Left colon (tissue), 2 donors: ENCODE data around the gene SLC35F2. TPM values are rescaled to one million over a fixed set of nuclear protein-coding genes. Genes with fewer than 3 reads are reported as not detected.
"Not testable (repeated sequence)": the region's sequence is repeated elsewhere in the genome, so short reads cannot be mapped to it uniquely, and the experiment has no call there.

Source experiments
- ATAC-seq: fragments of 200-7000 bp; cut with Tn5 transposase; one replicate; pipeline ENCODE4 v1.9.1; 2020; ENCODE audit warnings: mild to moderate bottlenecking, moderate library complexity
- DNase-seq, 2 donors: peaks; one replicate each; pipeline ENCODE4 v3.0.0-alpha.2; 2020
- intact Hi-C, 2 donors: fragments of 100-400 bp; cut with DNase I in 1 of 2; cut with micrococcal nuclease in 1 of 2; formaldehyde crosslinking; loops; one replicate each; pipeline versions ENCODE4 v1.11.2 to v1.14.0; 2022; cut with DNase I, micrococcal nuclease
- long read RNA-seq: library from polyadenylated mRNA; unstranded; transcript quantifications from one replicate; pipeline ENCODE4 v2.0.0, GENCODE V29; 2021
- total RNA-seq, 2 donors: library from RNA; stranded (reverse); fragmentation: NEBNext Ultra II Directional; extraction: Animal tissue kit (Norgen Biotek cat#: 25700); gene quantifications; one replicate each; pipeline ENCODE4 v1.2.1, GENCODE V29; 2021
- donor health status: DM: no; HTN: no; CAD: no.
- donor health status: DM: yes; HTN: yes; CAD: no.

Gene SLC35F2, protein sequence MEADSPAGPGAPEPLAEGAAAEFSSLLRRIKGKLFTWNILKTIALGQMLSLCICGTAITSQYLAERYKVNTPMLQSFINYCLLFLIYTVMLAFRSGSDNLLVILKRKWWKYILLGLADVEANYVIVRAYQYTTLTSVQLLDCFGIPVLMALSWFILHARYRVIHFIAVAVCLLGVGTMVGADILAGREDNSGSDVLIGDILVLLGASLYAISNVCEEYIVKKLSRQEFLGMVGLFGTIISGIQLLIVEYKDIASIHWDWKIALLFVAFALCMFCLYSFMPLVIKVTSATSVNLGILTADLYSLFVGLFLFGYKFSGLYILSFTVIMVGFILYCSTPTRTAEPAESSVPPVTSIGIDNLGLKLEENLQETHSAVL
- 10 to 100 TPM; 32.9 to 33.2 TPM for total RNA-seq
- long read RNA-seq, transcript SLC35F2-204 (8 exons, 3,170 nt): major isoform, 22 of 38 reads
- long read RNA-seq, partial matches to known transcripts: 10 of 38 reads
- long read RNA-seq, other reads (novel, unspliced or antisense): 5 of 38 reads

DNA sequence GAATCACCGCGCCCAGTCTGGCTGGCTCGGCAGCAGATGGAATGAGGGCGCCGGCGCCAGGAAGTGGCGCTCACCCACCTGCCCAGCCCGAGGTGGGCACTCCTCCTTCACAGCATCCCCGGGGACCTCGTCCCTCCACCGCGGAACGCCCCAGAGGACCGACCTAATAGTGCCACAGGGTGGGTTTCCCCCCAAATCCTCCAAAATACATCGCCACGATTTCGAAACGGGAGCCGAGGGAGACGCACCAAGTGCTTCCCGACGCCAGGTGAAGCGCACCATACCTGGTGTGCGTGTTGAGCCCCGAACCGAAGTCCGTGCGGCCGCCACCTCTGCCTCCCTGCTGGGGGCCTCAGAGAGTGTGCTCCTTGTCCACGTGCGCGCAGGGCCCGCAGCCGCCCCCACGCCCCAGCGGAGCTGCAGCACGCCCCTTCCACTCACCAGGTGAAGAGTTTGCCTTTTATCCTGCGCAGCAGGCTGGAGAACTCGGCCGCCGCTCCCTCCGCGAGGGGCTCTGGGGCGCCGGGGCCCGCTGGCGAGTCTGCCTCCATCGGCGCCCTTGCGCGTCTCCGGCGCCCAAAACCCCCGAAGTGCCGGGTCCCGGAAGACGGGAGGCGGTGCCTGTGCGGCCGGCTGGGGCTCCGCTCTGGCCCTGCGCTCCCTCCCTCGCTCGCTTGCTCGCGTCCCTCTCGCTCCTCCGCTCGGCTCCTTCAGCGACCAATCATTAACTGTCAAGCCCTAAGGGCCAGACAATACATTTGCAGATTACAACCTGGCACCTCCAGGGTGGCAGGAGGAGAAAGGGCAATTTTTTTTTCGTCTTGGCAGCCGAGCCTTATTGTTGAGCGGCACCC, at the start of gene SLC35F2:
TSS of gene SLC35F2 (minus strand) at position 571 of the 854 bp plus-strand sequence. CDS start at position 551, 20 bp downstream.
- peak; percentile 85 for ATAC-seq
- intact Hi-C loops: no loop called here
- peak; percentile 76 to 84 for DNase-seq

DNA sequence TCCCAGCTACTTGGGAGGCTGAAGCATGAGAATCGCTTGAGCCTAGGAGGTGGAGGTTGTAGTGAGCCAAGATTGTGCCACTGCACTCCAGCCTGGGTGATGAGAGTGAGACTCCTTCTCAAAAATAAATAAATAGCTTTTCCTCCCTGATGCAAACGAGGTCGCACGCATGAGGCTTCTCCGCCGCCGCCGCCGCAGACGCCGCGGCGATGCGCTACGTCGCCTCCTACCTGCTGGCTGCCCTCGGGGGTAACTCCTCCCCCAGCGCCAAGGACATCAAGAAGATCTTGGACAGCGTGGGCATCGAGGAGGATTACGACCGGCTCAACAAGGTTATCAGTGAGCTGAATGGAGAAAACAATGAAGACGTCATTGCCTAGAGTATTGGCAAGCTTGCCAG, 49.6 kb upstream of the SLC35F2 start:
- DNase-seq: no peak
- ATAC-seq: no peak
- intact Hi-C loops: no loop called here

DNA sequence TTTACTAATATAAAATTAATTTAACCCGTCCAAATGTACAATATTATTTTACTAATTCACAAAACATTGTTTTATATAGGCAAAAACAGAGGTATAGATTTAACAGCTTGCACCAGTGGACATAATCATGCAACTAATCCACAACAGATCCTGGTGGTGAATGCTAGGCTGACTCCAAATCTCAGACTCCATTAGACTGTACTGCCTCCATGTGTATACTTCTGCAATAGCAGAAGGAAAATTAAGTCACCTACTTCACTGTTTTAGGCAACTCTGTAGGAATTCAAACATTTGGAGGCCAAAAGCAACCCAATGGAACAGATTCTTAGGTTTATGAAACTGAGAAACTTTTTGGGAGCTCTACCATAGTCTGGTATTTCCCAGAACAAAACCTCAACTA, 39.7 kb upstream of the SLC35F2 start:
- intact Hi-C loops: loop anchor here in 1 of 2 donors (10.0 kb wide), 1 partner anchor 323 kb away; no protein-coding TSS in a partner anchor
- DNase-seq (no peak), ATAC-seq (peak; percentile 81)

DNA sequence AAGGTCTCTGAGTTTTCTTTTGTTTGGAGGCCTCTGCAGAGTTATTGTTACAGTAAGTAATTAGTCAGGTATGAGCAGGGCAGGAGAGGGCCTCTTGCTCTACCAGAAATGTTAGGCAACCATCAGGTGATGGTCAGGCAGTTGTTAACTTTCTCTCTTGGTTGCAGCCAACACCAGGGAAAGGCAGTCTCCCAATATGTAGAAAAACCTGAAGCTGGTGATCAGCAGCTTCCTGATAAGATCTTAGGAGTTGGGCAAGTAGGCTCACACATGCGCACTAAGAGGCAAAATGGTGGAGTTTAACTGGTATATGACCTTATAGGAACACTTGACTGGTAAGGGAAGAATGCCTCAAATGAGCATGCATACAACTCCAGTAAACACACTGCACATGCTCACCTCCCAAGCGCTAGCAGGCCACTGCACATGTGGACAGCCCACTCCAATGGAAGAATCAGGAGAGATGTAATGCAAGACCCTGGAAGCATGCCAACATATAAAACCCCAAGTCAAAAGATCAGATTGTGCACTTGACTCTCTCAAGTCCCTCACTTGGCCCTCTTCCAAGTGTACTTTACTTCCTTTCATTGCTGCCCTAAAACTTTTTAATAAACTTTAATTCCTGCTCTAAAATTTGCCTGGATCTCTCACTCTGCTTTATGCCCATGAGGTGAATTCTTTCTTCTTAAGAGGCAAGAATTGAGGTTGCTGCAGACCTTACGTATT, 23.7 kb upstream of the SLC35F2 start:
- no peak for DNase-seq
- intact Hi-C loops: no loop called here

DNA sequence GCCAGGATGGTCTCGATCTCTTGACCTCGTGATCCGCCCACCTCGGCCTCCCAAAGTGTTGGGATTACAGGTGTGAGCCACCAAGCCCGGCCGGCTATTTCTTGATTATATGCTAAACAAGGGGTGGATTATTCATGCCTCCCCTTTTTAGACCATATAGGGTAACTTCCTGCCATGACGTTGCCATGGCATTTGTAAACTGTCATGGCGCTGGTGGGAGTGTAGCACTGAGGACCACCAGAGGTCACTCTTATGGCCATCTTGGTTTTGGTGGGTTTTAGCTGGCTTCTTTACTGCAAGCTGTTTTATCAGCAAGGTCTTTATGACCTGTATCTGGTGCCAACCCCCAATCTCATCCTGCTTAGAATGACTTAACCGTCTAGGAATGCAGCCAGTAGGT, 22.9 kb upstream of the SLC35F2 start:
- ATAC-seq, DNase-seq, intact Hi-C loops: not testable (repeated sequence)

More for the DNA sequence above, 23.7 kb upstream of the SLC35F2 start:
- peak; percentile 23 for ATAC-seq

DNA sequence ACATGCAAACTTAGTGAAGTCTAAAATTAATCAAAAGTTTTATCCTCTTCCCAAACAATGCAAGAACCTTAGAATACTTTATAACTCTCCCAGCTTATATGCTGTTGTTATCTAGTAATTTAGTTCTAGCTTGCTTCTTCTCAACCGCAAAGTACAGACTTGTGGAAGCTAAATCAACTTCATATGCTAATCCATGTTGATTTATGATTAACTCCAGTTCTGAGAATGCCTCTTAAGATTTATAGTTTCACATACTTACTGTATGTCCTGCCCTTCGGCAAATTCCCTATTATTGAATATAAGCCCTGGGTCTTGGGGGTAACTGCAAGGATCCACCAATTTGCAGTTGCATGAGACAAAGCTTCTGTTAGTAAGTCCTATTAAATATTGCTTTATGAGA, 17.6 kb upstream of the SLC35F2 start:
- intact Hi-C loops: no loop called here
- no peak for ATAC-seq
- DNase-seq: no peak

DNA sequence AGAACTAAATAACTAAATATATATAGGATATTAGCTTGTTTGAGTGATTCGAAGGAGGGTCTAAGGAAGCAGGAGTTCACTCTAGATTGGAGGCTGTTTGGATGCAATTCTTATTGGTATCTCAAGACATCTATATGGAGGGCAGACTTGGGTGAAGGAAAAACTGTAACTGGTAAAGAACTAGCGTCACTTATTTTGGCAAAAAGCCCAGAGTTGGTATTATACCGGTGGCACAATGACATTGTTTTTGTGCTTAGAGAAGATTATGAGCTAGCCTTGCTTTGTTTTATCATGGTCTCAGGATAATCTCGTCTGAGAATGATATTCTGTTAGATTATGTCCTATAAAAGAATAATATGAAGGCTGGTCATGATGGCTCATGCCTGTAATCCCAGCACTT, 6.0 kb upstream of the SLC35F2 start:
- intact Hi-C loops: no loop called here
- ATAC-seq (no peak), DNase-seq (no peak)

DNA sequence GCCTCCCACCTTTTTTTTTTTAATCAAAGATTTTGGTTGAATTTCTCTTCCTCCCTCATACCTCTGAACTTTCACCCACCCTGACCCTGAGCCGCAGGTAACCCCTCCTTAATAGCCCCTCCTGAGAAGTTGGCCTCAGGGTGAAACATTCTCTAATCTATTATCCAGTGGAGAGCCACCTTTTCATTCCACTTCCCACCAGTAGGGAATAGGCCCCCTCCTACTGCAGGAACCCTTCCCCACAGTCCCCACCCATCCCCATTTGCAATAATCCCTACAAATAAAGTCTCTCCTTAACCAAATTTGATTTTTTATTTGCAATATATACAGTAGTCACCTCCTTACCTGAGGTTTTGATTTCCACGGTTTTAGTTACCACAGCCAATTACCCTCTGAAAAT, 2.1 kb upstream of the SLC35F2 start:
- ATAC-seq (no peak), DNase-seq (no peak)
- intact Hi-C loops: no loop called here

DNA sequence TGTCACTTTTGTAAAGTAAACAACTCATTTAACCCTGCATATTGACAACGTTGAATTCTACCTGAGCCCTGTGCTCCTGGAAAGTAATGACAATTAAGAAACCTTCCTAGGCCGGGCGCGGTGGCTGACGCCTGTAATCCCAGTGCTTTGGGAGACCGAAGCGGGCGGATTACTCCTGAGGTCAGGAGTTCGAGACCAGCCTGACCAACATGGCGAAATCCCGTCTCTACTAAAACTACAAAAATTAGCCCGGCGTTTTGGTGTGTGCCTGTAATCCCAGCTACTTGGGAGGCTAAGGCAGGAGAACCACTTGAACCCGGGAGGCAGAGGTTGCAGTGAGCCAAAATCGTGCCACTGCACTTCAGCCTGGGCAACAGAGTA, 1.6 kb upstream of the SLC35F2 start:
- intact Hi-C loops, DNase-seq: not testable (repeated sequence)

DNA sequence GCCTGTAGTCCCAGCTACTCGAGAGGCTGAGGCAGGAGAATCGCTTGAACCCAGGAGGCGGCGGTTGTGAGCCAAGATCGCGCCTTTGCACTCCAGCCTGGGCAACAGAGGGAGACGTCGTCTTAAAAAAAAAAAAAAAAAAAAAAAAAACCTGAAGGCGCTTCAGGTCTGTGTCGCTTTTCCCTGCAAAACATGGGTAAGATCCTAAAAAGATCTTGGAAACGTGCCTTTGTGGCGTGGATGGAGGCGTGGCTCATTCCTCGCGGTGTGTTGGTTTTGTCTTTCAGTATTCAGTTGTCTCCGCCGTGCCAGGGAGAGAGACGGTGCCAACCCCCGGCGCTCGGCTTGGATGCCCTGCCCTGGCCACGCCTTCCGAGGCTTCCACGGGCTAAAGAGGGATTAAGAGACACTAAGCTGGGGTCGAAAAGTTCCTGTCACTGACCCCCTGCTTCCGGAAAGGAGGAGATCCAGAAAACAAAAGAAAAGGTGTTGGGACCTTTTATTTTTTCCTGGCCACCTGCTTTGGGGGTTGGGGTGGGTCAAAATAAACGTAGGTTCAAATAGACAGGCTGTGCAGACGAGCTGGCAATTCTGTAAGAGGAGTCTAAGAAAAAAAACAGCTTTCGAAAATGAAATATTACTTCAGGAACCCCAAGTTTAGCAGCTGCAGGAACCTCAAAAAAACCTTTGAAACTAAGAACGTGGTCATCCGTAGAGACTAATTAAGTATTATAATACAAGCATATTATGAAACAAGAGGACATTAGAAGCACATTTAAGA, 1.1 kb upstream of the SLC35F2 start:
- intact Hi-C loops: no loop called here
- DNase-seq (peak; percentile 68 to 79), ATAC-seq (peak; percentile 45)

More for the DNA sequence above, 1.6 kb upstream of the SLC35F2 start:
- not testable (repeated sequence) for ATAC-seq

DNA sequence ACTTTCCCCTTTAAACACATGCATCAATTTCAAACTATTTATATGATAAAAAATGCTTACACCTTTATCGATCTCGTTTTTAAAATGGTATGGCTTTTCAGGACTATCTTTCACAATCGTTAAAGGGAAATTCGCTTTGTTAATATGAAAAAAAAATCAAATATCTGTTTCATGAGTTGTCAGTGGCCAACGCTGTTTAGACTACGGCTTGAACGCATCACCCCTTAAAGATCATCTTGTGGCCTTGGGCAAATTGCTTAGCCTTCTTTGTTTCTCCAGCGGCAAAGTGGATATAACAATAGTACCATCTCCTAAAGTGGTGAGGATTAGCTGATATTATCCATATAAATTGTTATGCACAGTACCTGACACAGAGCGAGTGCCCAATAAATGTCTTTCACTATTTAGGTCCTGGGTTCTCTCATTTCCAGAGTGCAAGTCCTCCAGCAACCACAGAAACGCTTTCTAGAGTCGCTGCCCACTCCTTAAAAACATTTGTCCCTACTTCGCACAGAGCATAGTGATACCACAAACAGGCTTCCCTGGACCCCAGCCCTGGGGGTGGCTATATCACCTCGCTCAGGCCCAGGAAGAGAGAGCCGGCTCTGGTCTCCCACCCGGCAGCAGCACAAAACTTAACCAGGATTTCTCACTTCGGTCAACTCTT, 904 bp downstream of the SLC35F2 start:
- intact Hi-C loops: no loop called here
- DNase-seq: no peak
- peak; percentile 2 for ATAC-seq

DNA sequence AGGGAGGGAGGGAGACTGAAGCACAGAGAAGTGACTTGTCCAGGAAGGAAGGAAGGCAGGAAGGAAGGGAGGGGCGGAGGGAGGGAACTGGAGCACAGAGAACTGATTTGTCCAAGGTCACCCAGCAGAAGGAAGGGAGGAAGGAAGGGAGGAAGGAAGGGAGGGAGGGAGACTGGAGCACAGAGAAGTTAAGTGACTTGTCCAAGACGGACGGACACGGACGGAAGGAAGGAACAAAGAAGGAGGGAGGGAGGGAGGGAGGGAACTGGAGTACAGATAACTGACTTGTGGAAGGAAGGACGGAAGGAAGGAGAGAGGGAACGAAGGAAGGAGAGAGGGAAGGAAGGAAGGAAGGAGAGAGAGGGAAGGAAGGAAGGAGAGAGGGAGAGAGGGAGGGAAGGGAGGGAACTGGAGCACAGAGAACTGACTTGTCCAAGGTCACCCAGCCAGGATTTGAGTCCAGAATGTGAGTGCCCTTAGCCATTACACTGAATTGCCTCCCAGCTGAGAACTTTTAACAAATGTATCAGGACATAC, 1.5 kb downstream of the SLC35F2 start:
- DNase-seq (peak; percentile 52 to 79), ATAC-seq (peak; percentile 33)
- intact Hi-C loops: no loop called here

DNA sequence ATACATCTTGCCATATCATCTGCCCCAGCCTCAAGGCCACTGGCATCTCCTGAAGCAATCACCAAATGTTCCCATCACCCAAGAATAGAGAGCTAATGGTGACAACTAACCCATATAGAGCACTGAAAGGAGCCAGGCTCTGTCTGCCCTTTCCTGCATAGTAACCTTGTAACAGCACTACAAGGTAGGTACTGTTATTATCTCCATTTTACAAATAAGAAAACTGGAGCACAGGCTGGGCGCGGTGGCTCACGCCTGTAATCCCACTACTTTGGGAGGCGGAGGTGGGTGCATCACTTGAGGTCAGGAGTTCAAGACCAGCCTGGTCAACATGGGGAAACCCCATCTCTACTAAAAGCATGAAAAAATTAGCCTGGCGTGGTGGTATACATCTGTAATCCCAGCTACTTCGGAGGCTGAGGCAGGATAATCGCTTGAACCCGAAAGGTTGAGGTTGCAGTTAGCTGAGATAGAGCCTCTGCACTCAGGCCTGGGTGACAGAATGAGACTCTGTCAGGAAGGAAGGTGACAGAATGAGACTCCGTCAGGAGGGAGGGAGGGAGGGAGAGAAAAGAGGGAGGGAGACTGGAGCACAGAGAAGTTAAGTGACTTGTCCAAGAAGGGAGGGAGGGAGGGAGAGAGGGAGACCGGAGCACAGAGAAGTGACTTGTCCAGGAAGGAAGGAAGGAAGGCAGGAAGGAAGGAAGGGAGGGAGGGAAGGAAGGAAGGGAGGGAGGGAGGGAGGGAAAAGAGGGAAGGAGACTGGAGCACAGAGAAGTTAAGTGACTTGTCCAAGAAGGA, 2.2 kb downstream of the SLC35F2 start:
- ATAC-seq: no peak
- no peak for DNase-seq
- intact Hi-C loops: no loop called here

DNA sequence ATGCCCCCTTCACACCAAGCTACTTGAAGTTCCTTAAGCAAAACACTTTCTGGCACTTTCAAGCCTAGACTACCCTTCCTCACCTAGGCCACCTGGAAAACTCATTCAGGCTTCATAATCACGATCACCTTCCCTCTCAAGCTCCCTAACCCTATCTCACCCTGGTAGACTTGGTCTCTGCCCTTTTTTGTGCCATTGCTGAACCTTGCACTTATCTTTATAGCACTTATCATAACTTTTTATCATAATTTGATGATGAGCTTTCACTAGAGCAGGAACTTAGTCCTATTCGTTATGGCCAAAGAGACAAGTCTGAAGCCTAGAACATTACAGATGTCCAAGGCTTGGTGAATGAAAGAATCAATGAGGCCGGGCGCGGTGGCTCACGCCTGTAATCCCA, 5.5 kb downstream of the SLC35F2 start:
- DNase-seq: no peak
- intact Hi-C loops: no loop called here

DNA sequence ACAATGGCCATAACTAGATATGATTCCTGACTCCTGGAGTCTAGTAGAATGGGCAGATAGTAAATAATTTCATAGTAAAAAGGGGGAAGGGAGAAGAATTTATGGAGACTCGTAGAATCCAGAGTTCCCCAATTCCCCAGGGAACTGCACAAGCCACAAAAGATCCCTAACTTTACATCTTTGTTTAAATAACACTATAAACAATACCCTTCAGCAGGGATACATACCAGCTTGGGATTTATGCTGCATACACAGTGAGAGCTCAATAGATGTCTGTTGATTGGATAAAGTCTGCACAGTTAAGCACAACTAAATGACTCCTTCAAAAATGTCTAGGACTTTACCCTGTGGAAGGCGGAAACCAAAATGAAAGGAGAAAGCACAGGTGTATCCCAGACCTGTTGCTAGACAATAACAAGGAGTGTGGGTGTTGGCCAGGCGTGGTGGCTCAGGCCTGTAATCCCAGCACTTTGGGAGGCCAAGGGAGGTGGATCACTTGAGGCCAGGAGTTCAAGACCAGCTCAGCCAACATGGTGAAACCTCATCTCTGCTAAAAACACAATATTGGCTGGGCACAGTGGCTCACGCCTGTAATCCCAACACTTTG, 6.8 kb downstream of the SLC35F2 start:
- DNase-seq: peak; percentile 54 to 69

More for the DNA sequence above, 5.5 kb downstream of the SLC35F2 start:
- peak; percentile 60 for ATAC-seq

DNA sequence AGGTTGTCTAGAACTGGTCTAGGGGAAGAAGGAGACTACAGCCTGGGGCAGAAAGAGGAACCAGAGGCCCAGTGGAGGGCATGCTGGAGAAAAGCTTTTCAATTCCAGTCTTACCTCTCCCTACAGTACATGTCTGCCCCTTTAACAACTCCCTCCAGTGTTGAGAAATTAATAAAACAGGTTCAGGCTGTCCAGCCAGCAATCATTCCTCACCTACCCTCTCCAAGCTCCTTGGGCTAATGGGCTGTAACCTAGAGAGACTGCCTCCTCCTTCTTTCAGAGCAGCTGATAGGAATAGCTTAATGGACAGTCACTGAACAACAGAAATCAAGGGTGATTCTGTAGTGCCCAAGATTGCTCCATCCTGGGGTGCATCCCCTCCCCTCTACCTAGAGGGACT, 8.8 kb downstream of the SLC35F2 start:
- intact Hi-C loops: no loop called here
- DNase-seq: no peak
- no peak for ATAC-seq

More for the DNA sequence above, 6.8 kb downstream of the SLC35F2 start:
- intact Hi-C loops: no loop called here
- peak; percentile 89 for ATAC-seq
